OCI-LY7 (cell line): ENCODE measurements around the gene TM9SF2. TPM values are rescaled to one million over a fixed set of nuclear protein-coding genes. Genes with fewer than 3 reads are reported as not detected.

Experiments
- BruUV-seq: library from RNA; stranded (reverse); fragments of 400-500 nt; replicated peaks from 2 replicates; lab custom pipeline; 2021; lab: Mats Ljungman, UMichigan
- CTCF ChIA-PET: fragments of 300-600 bp; sonication (Branson Sonifier 250); formaldehyde crosslinking; loops from one replicate; lab custom pipeline; 2022; ENCODE audit warnings: antibody characterized with exemption; ENCODE audit not compliant: unreplicated experiment; lab: Charles Lee
- POLR2A ChIA-PET: fragments of 300-600 bp; sonication (Branson Sonifier 250); formaldehyde crosslinking; loops from one replicate; lab custom pipeline; 2022; ENCODE audit warnings: antibody characterized with exemption; lab: Charles Lee
- DNase-seq: peaks from one replicate; pipeline ENCODE4 v3.0.0-alpha.2; 2015; ENCODE audit warnings: low spot score
- H2AFZ ChIP-seq: fragments of 200-600 bp; sonication (generic), shearing (Covaris generic); 2 replicates; pipeline ENCODE4 v1.6.1; 2014; ENCODE audit warnings: mild to moderate bottlenecking, antibody characterized with exemption, low read length, moderate library complexity
- H3K27ac ChIP-seq: fragments of 200-600 bp; sonication (generic); 2 replicates; pipeline ENCODE4 v1.5.1; 2014; ENCODE audit warnings: mixed run types, low read depth, mild to moderate bottlenecking, moderate library complexity, low read length, inconsistent platforms; ENCODE audit not compliant: poor library complexity, severe bottlenecking
- H3K36me3 ChIP-seq: fragments of 200-600 bp; sonication (generic); 2 replicates; pipeline ENCODE4 v1.6.1; 2014; ENCODE audit warnings: mild to moderate bottlenecking, antibody characterized with exemption, low read length, moderate library complexity, mixed read lengths; ENCODE audit not compliant: insufficient read depth
- H3K4me1 ChIP-seq: fragments of 200-600 bp; sonication (generic); 2 replicates; pipeline ENCODE4 v1.5.1; 2014; ENCODE audit warnings: mild to moderate bottlenecking, low read length; ENCODE audit not compliant: insufficient read depth, poor library complexity, severe bottlenecking
- H3K4me2 ChIP-seq: fragments of 200-600 bp; sonication (generic); 2 replicates; pipeline ENCODE4 v1.6.1; 2014; ENCODE audit warnings: mild to moderate bottlenecking, low read length
- H3K4me3 ChIP-seq: fragments of 200-600 bp; sonication (generic); 2 replicates; pipeline ENCODE4 v1.5.1; 2014; ENCODE audit warnings: mild to moderate bottlenecking, low read depth, low read length; ENCODE audit not compliant: poor library complexity, severe bottlenecking
- H3K79me2 ChIP-seq: fragments of 200-600 bp; sonication (generic); 2 replicates; pipeline ENCODE4 v1.6.1; 2016; ENCODE audit warnings: low read depth, mild to moderate bottlenecking, low read length, moderate library complexity, mixed read lengths; ENCODE audit not compliant: insufficient read depth
- H3K9me2 ChIP-seq: fragments of 200-600 bp; sonication (generic); 2 replicates; pipeline ENCODE4 v1.6.1; 2016; ENCODE audit warnings: mild to moderate bottlenecking, low read length, mixed read lengths; ENCODE audit not compliant: insufficient read depth
- H3K9me3 ChIP-seq: fragments of 200-600 bp; sonication (generic); 2 replicates; pipeline ENCODE4 v1.6.1; 2014; ENCODE audit warnings: mild to moderate bottlenecking, mixed run types, low read length, mixed read lengths
- H4K20me1 ChIP-seq: fragments of 200-600 bp; sonication (generic); 2 replicates; pipeline ENCODE4 v1.6.1; 2014; ENCODE audit warnings: mild to moderate bottlenecking, antibody characterized with exemption, low read length, moderate library complexity, mixed read lengths; ENCODE audit not compliant: insufficient read depth
- EZH2phosphoT487 ChIP-seq: fragments of 200-600 bp; sonication (generic); IDR thresholded peaks from 2 replicates; pipeline ENCODE4 v1.6.1; 2018; ENCODE audit warnings: low read depth, borderline replicate concordance, mild to moderate bottlenecking, mixed run types, antibody characterized with exemption, low read length, moderate library complexity, mixed read lengths
- intact Hi-C: fragments of 100-400 bp; cut with micrococcal nuclease; formaldehyde crosslinking; loops from one replicate; pipeline ENCODE4 v1.10.0; 2022; ENCODE audit not compliant: unreplicated experiment
- total RNA-seq, 2 experiments: library from RNA; depleted of rRNA in 1 of 2; stranded (reverse); fragments of >200 nt in 1 of 2; shearing (Covaris generic) in 1 of 2; gene quantifications; 2 replicates each; pipeline ENCODE4 v1.2.3, GENCODE V29; 2014 to 2022
- TF ChIP-seq, protein P1 (sequence below): fragments of 200-600 bp; sonication (generic); conservative IDR thresholded peaks from 2 replicates; pipeline ENCODE4 v1.5.1; 2014; ENCODE audit warnings: mild to moderate bottlenecking, antibody characterized with exemption, low read length, moderate library complexity, mixed read lengths

Gene TM9SF2
- total RNA-seq, 2 experiments from 2014 or later = 17.8 to 27.3 TPM

GRCh38 chr13:99498171-99499161 is 2.8 kb upstream of the TM9SF2 start:
- intact Hi-C loops = no loop called here
- DNase-seq = peak; percentile 93
- Histone ChIP-seq H3K4me1 (peaks cover 34% of the 10 kb centered on the region), H2AFZ (peak overlapping the region; percentile 90), H4K20me1 (no peaks in the 10 kb centered on the region; the same call in 1 of the 2 replicates), H3K9me3 (no peaks in the 10 kb centered on the region), H3K4me3 (peak overlapping the region; percentile 79), H3K4me2 (peak overlapping the region; percentile 100), H3K36me3 (no peaks in the 10 kb centered on the region; the same call in 1 of the 2 replicates), H3K79me2 (peaks cover 20% of the 10 kb centered on the region), H3K27ac (peak overlapping the region; percentile 73), H3K9me2 (no peaks in the 10 kb centered on the region)
- POLR2A ChIA-PET = interaction anchor here (0.6 to 0.7 kb wide), 2 partner anchors 42 to 1271 kb away, joined by 3 to 4 read pairs; no protein-coding TSS in a partner anchor
- BruUV-seq = no TSS peak
- CTCF ChIA-PET = no interaction called here
- TF ChIP-seq, protein P1, sequence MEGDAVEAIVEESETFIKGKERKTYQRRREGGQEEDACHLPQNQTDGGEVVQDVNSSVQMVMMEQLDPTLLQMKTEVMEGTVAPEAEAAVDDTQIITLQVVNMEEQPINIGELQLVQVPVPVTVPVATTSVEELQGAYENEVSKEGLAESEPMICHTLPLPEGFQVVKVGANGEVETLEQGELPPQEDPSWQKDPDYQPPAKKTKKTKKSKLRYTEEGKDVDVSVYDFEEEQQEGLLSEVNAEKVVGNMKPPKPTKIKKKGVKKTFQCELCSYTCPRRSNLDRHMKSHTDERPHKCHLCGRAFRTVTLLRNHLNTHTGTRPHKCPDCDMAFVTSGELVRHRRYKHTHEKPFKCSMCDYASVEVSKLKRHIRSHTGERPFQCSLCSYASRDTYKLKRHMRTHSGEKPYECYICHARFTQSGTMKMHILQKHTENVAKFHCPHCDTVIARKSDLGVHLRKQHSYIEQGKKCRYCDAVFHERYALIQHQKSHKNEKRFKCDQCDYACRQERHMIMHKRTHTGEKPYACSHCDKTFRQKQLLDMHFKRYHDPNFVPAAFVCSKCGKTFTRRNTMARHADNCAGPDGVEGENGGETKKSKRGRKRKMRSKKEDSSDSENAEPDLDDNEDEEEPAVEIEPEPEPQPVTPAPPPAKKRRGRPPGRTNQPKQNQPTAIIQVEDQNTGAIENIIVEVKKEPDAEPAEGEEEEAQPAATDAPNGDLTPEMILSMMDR = no peak

- Histone ChIP-seq H4K20me1 (peaks cover 6% of the 10 kb centered on the region; the same call in 1 of the 2 replicates), H3K79me2 (peaks cover 43% of the 10 kb centered on the region), H3K27ac (peak overlapping the region; percentile 73), H3K36me3 (no peaks in the 10 kb centered on the region; the same call in 1 of the 2 replicates), H3K9me2 (no peaks in the 10 kb centered on the region), H2AFZ (peak overlapping the region; percentile 92; the same call in 1 of the 2 replicates), H3K4me3 (peak overlapping the region; percentile 97), H3K9me3 (no peaks in the 10 kb centered on the region), H3K4me2 (peak overlapping the region; percentile 98), H3K4me1 (peaks cover 57% of the 10 kb centered on the region)
- intact Hi-C loops = loop anchor here (5.0 to 10.0 kb wide), 5 partner anchors 106 to 929 kb away; partner anchors contain the start of genes CLYBL and GPR18
- DNase-seq = no peak
- ChIA-PET CTCF (no interaction called here), POLR2A (interaction anchor here (1.4 kb wide), 1 partner anchor 21 kb away, joined by 4 read pairs; no protein-coding TSS in a partner anchor)
- BruUV-seq = TSS peak; percentile 74
- TF ChIP-seq EZH2phosphoT487 = no peak
- TF ChIP-seq, protein P1 = no peak
These were observed 461 bp upstream of the TM9SF2 start for GRCh38 chr13:99500839-99501183.
